LNCaP clone FGC (cell line): ENCODE measurements around the gene CPHXL.

ENCODE experiments used
- DNase-seq: peaks from one replicate; pipeline ENCODE4 v3.0.0-alpha.2; 2011; ENCODE audit warnings: low read depth
- H3K4me3 ChIP-seq: 2 replicates; pipeline ENCODE4 v1.5.1; 2011; ENCODE audit warnings: mild to moderate bottlenecking, low read depth, low read length, control low read depth
- CTCF ChIP-seq: IDR thresholded peaks from 2 replicates; pipeline ENCODE4 v1.5.1; 2012; ENCODE audit warnings: mild to moderate bottlenecking; ENCODE audit not compliant: control insufficient read depth, insufficient read depth; ENCODE audit errors: extremely low read depth

CPHXL gene

GRCh38 chr16:75679366-75679765 lies 46.9 kb downstream of the CPHXL start:
- no peak overlapping the region for H3K4me3 ChIP-seq
- no peak for TF ChIP-seq CTCF
- no peak for DNase-seq

GRCh38 chr16:75676909-75677308 lies 49.4 kb downstream of the CPHXL start, which contains the start of gene CPHXL2:
Gene CPHXL2 (minus strand): TSS chr16:75677009. CDS start chr16:75676999, 10 bp downstream.
- no peak for TF ChIP-seq CTCF
- no peak for DNase-seq
- H3K4me3 ChIP-seq = no peak within 1 kb of the TSS

GRCh38 chr16:75667503-75667902 lies 58.8 kb downstream of the CPHXL start:
- no peak for TF ChIP-seq CTCF
- H3K4me3 ChIP-seq = no peak overlapping the region
- DNase-seq = no peak
